Measurements from ENCODE around the gene CHRDL1.
"Not testable (repeated sequence)": the region's sequence is repeated elsewhere in the genome, so short reads cannot be mapped to it uniquely, and the experiment has no call there.

CHRDL1 gene
- total RNA-seq = 0.05 to 0.52 reads per million in 2 donors

GRCh38 chrX:110795645-110796406 is at the start of gene CHRDL1:
Gene CHRDL1, minus strand, starts transcription at chrX:110795817. Its CDS starts 3,636 bp downstream, at chrX:110792181.
- no peak for DNase-seq

- no peak for DNase-seq
Observed at GRCh38 chrX:110836982-110837381, 41.4 kb upstream of the CHRDL1 start.

- DNase-seq = no peak
Observed at GRCh38 chrX:110836451-110836850, 40.8 kb upstream of the CHRDL1 start.

- no peak for DNase-seq
Observed at GRCh38 chrX:110836001-110836400, 40.4 kb upstream of the CHRDL1 start.

GRCh38 chrX:110825972-110826371 is 30.4 kb upstream of the CHRDL1 start:
- DNase-seq = no peak

GRCh38 chrX:110816543-110816942 is 20.9 kb upstream of the CHRDL1 start:
- DNase-seq = not testable (repeated sequence)

GRCh38 chrX:110806145-110806544 is 10.5 kb upstream of the CHRDL1 start:
- DNase-seq = no peak

GRCh38 chrX:110805303-110805702 is 9.7 kb upstream of the CHRDL1 start:
- DNase-seq = no peak

GRCh38 chrX:110804446-110804845 is 8.8 kb upstream of the CHRDL1 start:
- DNase-seq = no peak

- no peak for DNase-seq
Observed at GRCh38 chrX:110803506-110803905, 7.9 kb upstream of the CHRDL1 start.

GRCh38 chrX:110796407-110796697 is 735 bp upstream of the CHRDL1 start:
- no peak for DNase-seq

- no peak for DNase-seq
Observed at GRCh38 chrX:110794601-110795000, 1.0 kb downstream of the CHRDL1 start.

- DNase-seq = no peak
Observed at GRCh38 chrX:110791071-110791470, 4.5 kb downstream of the CHRDL1 start.

- DNase-seq = no peak
Observed at GRCh38 chrX:110786486-110786885, 9.1 kb downstream of the CHRDL1 start.

GRCh38 chrX:110759785-110760184 is 35.8 kb downstream of the CHRDL1 start:
- no peak for DNase-seq

GRCh38 chrX:110758781-110759422 is 36.7 kb downstream of the CHRDL1 start:
- no peak for DNase-seq

- no peak for DNase-seq
Observed at GRCh38 chrX:110755611-110756010, 40.0 kb downstream of the CHRDL1 start.

GRCh38 chrX:110755061-110755460 is 40.6 kb downstream of the CHRDL1 start:
- DNase-seq = no peak

GRCh38 chrX:110750526-110751189 is 45.0 kb downstream of the CHRDL1 start:
- no peak for DNase-seq

GRCh38 chrX:110748256-110748806 is 47.3 kb downstream of the CHRDL1 start:
- DNase-seq = no peak

- no peak for DNase-seq
Observed at GRCh38 chrX:110746014-110746413, 49.6 kb downstream of the CHRDL1 start.

- no peak for DNase-seq
Observed at GRCh38 chrX:110745288-110745687, 50.3 kb downstream of the CHRDL1 start.

GRCh38 chrX:110743679-110744340 is 51.8 kb downstream of the CHRDL1 start:
- no peak for DNase-seq

Data from activated gamma-delta T cell (primary cell).